K562 (cell line): ENCODE data around the gene SARS1. TPM values are rescaled to one million over a fixed set of nuclear protein-coding genes. Genes with fewer than 3 reads are reported as not detected.
A peak's percentile ranks its signal among the peaks of the same experiment; 100 is the strongest.

Experiments used
- ATAC-seq: fragments of 200-7000 bp; cut with Tn5 transposase; 3 replicates; pipeline ENCODE4 v1.9.1; 2020; ENCODE audit warnings: moderate library complexity
- BruUV-seq: library from RNA; stranded (reverse); fragments of 400-500 nt; replicated peaks from 2 replicates; lab custom pipeline; 2021; lab: Mats Ljungman, UMichigan
- CTCF ChIA-PET: fragments of 300-600 bp; formaldehyde crosslinking; extraction: SDS; loops from one replicate; lab custom pipeline; 2021; ENCODE audit warnings: low intra/inter-chr PET ratio; lab: Yijun Ruan, JAX
- POLR2A ChIA-PET: fragments of 300-600, 350-650 bp; sonication (Branson Sonifier 250); formaldehyde crosslinking; extraction: SDS; loops from one replicate; lab custom pipeline; 2021; ENCODE audit warnings: antibody characterized with exemption, inconsistent platforms; lab: Yijun Ruan, JAX
- DNase-seq, 4 experiments: peaks; one replicate each; pipeline versions ENCODE4 v3.0.0 to v3.0.0-alpha.2; 2011 to 2018; ENCODE audit warnings: low spot score in 3 of 4, mixed read lengths in 3 of 4; ENCODE audit errors: extremely low read depth in 1 of 4
- FAIRE-seq: peaks from 2 replicates; lab custom pipeline; 2011; peaks lifted over from hg19 to GRCh38; lab: Jason Lieb, UNC
- H2AFZ ChIP-seq: 2 replicates; pipeline ENCODE4 v1.6.0; 2011; ENCODE audit warnings: low read depth, low read length, control low read depth, inconsistent platforms
- H3K27ac ChIP-seq: fragments of 200-600 bp; 3 replicates; pipeline ENCODE4 v1.8.0; 2011; ENCODE audit warnings: low read depth, mild to moderate bottlenecking, control low read depth, inconsistent platforms, low read length, moderate library complexity, mixed read lengths; ENCODE audit errors: extremely low read depth
- H3K27me3 ChIP-seq, 2 experiments: fragments of 300-600 bp in 1 of 2; 2 replicates in 1 of 2; 3 replicates in 1 of 2; pipeline versions ENCODE4 v1.6.0 to v1.8.0; 2011; ENCODE audit warnings: inconsistent platforms in 2 of 2, low read length in 2 of 2, mild to moderate bottlenecking in 1 of 2, mixed read lengths in 1 of 2, moderate library complexity in 1 of 2; ENCODE audit not compliant: control insufficient read depth in 2 of 2, insufficient read depth in 2 of 2
- H3K36me3 ChIP-seq: fragments of 300-600 bp; 3 replicates; pipeline ENCODE4 v1.8.0; 2011; ENCODE audit warnings: mild to moderate bottlenecking, low read length, inconsistent platforms; ENCODE audit not compliant: control insufficient read depth, insufficient read depth
- H3K4me1 ChIP-seq, 2 experiments: fragments of 200-600 bp in 1 of 2; replicated peaks in 1 of 2; 2 replicates in 1 of 2; 3 replicates in 1 of 2; pipeline versions ENCODE4 v1.5.1 to v1.8.0; 2011; ENCODE audit warnings: inconsistent platforms in 2 of 2, low read length in 2 of 2, mild to moderate bottlenecking in 1 of 2, mixed read lengths in 1 of 2, moderate library complexity in 1 of 2; ENCODE audit not compliant: control insufficient read depth in 2 of 2, insufficient read depth in 2 of 2
- H3K4me2 ChIP-seq: 2 replicates; pipeline ENCODE4 v1.6.1; 2011; ENCODE audit warnings: low read length, control low read depth, inconsistent platforms, mixed read lengths; ENCODE audit not compliant: insufficient read depth
- H3K4me3 ChIP-seq: fragments of 200-600 bp; sonication (generic), shearing (Covaris generic); 2 replicates; pipeline ENCODE4 v1.5.1; 2016; ENCODE audit warnings: control low read depth, inconsistent platforms
- H3K79me2 ChIP-seq: fragments of 200-600 bp; 3 replicates; pipeline ENCODE4 v1.8.0; 2011; ENCODE audit warnings: low read length, inconsistent platforms; ENCODE audit not compliant: control insufficient read depth, insufficient read depth
- H3K9ac ChIP-seq, 2 experiments: 2 replicates each; pipeline versions ENCODE4 v1.6.0 to v1.6.1; 2011; ENCODE audit warnings: low read depth in 2 of 2, low read length in 2 of 2, control low read depth in 1 of 2, inconsistent platforms in 1 of 2, mild to moderate bottlenecking in 1 of 2, mixed read lengths in 1 of 2; ENCODE audit not compliant: insufficient read depth in 1 of 2
- H3K9me1 ChIP-seq: one replicate; pipeline ENCODE4 v1.6.0; 2011; ENCODE audit warnings: inconsistent platforms, mild to moderate bottlenecking, low read length, moderate library complexity; ENCODE audit not compliant: control insufficient read depth, insufficient read depth
- H3K9me3 ChIP-seq: replicated peaks from 2 replicates; pipeline ENCODE4 v1.5.1; 2011; ENCODE audit warnings: low read depth, low read length, inconsistent platforms; ENCODE audit not compliant: control insufficient read depth, insufficient read depth
- H4K20me1 ChIP-seq: replicated peaks from 2 replicates; pipeline ENCODE4 v1.6.1; 2011; ENCODE audit warnings: low read length, inconsistent platforms, mixed read lengths; ENCODE audit not compliant: control insufficient read depth, insufficient read depth
- HDAC1 ChIP-seq, 2 experiments: fragments of 450-650 bp; IDR thresholded peaks; 2 replicates each; pipeline ENCODE4 v1.6.1; 2016 to 2017; ENCODE audit warnings: inconsistent platforms in 1 of 2, mild to moderate bottlenecking in 1 of 2, moderate library complexity in 1 of 2
- MAZ ChIP-seq, 2 experiments: fragments of 450-650 bp in 1 of 2; sonication (generic) in 1 of 2; formaldehyde crosslinking; IDR thresholded peaks in 1 of 2; conservative IDR thresholded peaks in 1 of 2; 2 replicates each; pipeline versions ENCODE4 v1.4.0 to v1.5.0; 2020; ENCODE audit warnings: mild to moderate bottlenecking in 1 of 2, missing genetic modification reagents in 1 of 2
- NUFIP1 ChIP-seq: fragments of 450-650 bp; IDR thresholded peaks from 2 replicates; pipeline ENCODE4 v1.6.1; 2018; ENCODE audit not compliant: partially characterized antibody
- ZNF311 ChIP-seq: fragments of 250-450 bp; sonication (Bioruptor Pico); IDR thresholded peaks from 2 replicates; pipeline ENCODE4 v1.4.0; 2020; ENCODE audit warnings: mild to moderate bottlenecking, moderate library complexity
- WGBS: fragments of 100-300 bp; shearing (Covaris generic); methylation state at CpG from one replicate; pipeline ENCODE4 v1.1.6; 2016; ENCODE audit warnings: low coverage, mixed read lengths; ENCODE audit not compliant: insufficient coverage; ENCODE audit errors: missing lambda C conversion rate; 5-methylcytosine and 5-hydroxymethylcytosine counted together
- in situ Hi-C: fragments of 300-500 bp; cut with MboI; formaldehyde crosslinking; loops from 4 replicates; pipeline ENCODE4 v1.15.0; 2018; ENCODE audit warnings: inconsistent platforms, mixed read lengths
- intact Hi-C: fragments of 100-400 bp; cut with micrococcal nuclease; formaldehyde crosslinking; loops from 2 replicates; pipeline ENCODE4 v1.14.2; 2022
- polyA plus RNA-seq, 8 experiments: library from polyadenylated mRNA; depleted of rRNA in 4 of 8; stranded (reverse) in 5 of 8; unstranded in 3 of 8; fragments of >200 nt; fragmentation: Nextera tagmentation in 2 of 8; fragmentation: Illumina TruSeq in 1 of 8; extraction: Ambion mirVana in 2 of 8; extraction: Trizol in 1 of 8; gene quantifications; 2 replicates each; pipeline versions ENCODE4 v1.2.1 to v1.2.3, GENCODE V29; 2011 to 2014; ENCODE audit warnings: inconsistent platforms in 1 of 8, missing spikeins in 1 of 8
- total RNA-seq, 7 experiments: library from RNA; depleted of rRNA in 6 of 7; stranded (reverse); fragments of >200 nt in 6 of 7; fragmentation: Illumina TruSeq in 2 of 7; extraction: Trizol in 2 of 7; gene quantifications; 2 replicates each; pipeline versions ENCODE4 v1.2.1 to v1.2.3, GENCODE V29; 2011 to 2021; ENCODE audit warnings: low replicate concordance in 1 of 7
- TF ChIP-seq, protein P1 (sequence below): sonication (generic); IDR thresholded peaks from 2 replicates; pipeline ENCODE4 v1.6.1; 2016

SARS1 gene
- total and polyA plus RNA-seq, 9 of the 15 experiments (the other 6 are each of a cell fraction or from before 2014, with no cell fraction given) = 221 to 623 (median 254) TPM

DNA sequence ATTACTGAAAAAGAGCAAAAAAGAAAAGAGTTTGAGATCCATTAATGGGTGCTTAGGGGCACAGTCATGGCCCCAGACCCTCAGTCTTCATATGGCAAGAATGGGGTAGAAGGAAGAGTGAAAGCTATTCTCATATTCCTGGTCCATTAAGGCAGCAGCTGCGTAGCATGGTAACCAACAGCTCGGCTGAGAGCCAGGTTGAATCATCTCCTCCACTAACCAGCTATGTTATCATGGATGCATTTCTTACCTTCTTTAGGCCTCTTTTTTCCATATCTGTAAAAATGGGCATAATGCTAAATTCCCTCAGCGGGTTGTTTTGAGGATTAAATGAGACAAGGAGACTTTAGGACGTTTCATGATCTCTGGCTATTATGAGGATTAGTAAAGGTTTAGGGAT is 15.0 kb upstream of the SARS1 start:
- H3K27me3 ChIP-seq = no peaks in the 10 kb centered on the region
- H4K20me1 ChIP-seq = no peaks in the 10 kb centered on the region
- H3K27ac ChIP-seq = no peak overlapping the region
- no peaks in the 10 kb centered on the region for H3K79me2 ChIP-seq
- intact Hi-C loops (no loop called here), in situ Hi-C loops (no loop called here)
- POLR2A ChIA-PET = interaction anchor here (0.6 to 2.7 kb wide), 11 partner anchors 8 to 227 kb away, joined by 3 to 15 read pairs (median 6); partner anchors contain the start of gene SARS1
- 24% methylated on average over 4 of the region's 4 CpGs for WGBS
- peaks cover 22 to 45% of the 10 kb centered on the region in 2 experiments for H3K4me1 ChIP-seq
- no peaks in the 10 kb centered on the region for H3K36me3 ChIP-seq
- TF ChIP-seq HDAC1 (IDR thresholded peaks at IDR 0.05) (no peak), NUFIP1 (no peak), MAZ (CRISPR knock-in tag; conservative IDR thresholded peaks at IDR 0.05 in 1 of 2, IDR thresholded peaks at IDR 0.05 in 1 of 2) (no peak), ZNF311 (no peak)
- TF ChIP-seq, protein P1, sequence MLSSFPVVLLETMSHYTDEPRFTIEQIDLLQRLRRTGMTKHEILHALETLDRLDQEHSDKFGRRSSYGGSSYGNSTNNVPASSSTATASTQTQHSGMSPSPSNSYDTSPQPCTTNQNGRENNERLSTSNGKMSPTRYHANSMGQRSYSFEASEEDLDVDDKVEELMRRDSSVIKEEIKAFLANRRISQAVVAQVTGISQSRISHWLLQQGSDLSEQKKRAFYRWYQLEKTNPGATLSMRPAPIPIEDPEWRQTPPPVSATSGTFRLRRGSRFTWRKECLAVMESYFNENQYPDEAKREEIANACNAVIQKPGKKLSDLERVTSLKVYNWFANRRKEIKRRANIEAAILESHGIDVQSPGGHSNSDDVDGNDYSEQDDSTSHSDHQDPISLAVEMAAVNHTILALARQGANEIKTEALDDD = peak; percentile 62; the same call in 1 of the 2 replicates
- H3K9me1 ChIP-seq = no peaks in the 10 kb centered on the region
- no peak overlapping the region for H3K4me2 ChIP-seq
- no peak overlapping the region for H3K4me3 ChIP-seq
- FAIRE-seq = no peak
- no peak for ATAC-seq
- peak in 1 of 4 experiments; percentile 15 for DNase-seq
- H3K9ac ChIP-seq = no peak overlapping the region
- CTCF ChIA-PET = no interaction called here
- no TSS peak for BruUV-seq
- H2AFZ ChIP-seq = peak overlapping the region; percentile 72
- no peaks in the 10 kb centered on the region for H3K9me3 ChIP-seq
